ENCODE results near the gene ARHGAP45. TPM values are rescaled to one million over a fixed set of nuclear protein-coding genes. Genes with fewer than 3 reads are reported as not detected.
A peak's percentile ranks its signal among the peaks of the same experiment; 100 is the strongest.

ARHGAP45 gene
- total RNA-seq, 1 donor from 2014 or later, result 3.0 TPM

DNA sequence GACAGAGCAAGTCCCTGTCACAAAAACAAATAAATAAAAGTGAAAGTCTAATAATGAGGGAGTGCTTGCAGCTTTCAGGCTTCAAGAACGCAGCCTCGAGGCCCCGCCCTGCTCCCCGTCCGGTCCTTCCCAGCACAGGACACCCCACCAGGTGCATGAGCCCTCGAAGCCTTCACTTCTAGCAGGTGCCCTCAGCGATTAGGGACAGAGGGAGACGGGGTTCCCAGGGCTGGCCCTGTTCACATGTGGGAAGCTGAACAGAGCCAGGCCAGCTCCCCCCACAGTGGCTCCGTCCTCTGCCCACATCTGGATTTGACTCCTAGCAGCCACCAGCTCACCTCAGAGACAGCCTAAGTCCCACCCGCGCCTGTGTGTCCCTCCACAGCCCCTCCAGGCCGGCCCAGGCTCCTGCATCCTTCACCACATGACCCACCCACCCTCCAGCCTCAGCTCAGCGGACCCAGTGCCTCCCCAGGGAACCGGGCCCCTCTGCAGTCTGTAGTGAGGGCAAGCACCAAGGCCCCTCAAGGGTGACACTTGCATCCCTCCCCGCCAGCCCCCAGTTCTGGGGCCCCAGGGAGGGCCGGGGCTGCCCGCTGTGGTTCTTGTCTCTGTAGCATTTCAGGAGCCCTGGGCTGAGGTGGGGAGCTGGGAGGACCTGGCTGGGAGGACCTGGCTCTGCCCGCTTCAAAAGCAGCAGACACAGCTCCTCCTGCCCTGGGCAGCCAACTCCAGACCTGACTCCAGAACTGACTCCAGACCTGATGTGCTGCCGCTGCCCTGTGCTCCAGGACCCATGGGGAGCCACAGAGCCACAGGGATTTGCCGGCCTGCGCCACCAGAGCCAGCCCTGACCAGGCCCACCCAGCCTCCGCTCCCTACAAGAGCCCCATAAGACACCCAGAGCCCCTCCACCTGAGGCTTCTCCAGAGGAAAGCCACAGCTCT lies 64.1 kb downstream of the ARHGAP45 start:
- no peaks in the 10 kb centered on the region for H3K27me3 ChIP-seq (ENCODE audit: insufficient read depth, low read length)
- FAIRE-seq, result no peak
- H3K27ac Mint-ChIP-seq (ENCODE audit: unreplicated experiment), result no peak overlapping the region
- peak overlapping the region; percentile 98 for H3K4me2 ChIP-seq (ENCODE audit: low read length)
- DNase-seq (ENCODE audit: low read depth), result no peak
- peaks cover 26% of the 10 kb centered on the region for H3K4me1 ChIP-seq (ENCODE audit: insufficient read depth, low read length)
- peaks cover 48% of the 10 kb centered on the region for H4K20me1 ChIP-seq (ENCODE audit: insufficient read depth, low read length)
- H3K4me3 Mint-ChIP-seq (ENCODE audit: unreplicated experiment), result peak overlapping the region; percentile 73
- H2AFZ ChIP-seq (ENCODE audit: low read depth, low read length), result peak overlapping the region; percentile 26
- H3K27me3 Mint-ChIP-seq (ENCODE audit: low read depth, unreplicated experiment), result no peaks in the 10 kb centered on the region
- no peaks in the 10 kb centered on the region for H3K9me3 Mint-ChIP-seq (ENCODE audit: unreplicated experiment)
- no peaks in the 10 kb centered on the region for H3K9me3 ChIP-seq (ENCODE audit: insufficient read depth, low read depth, low read length)
- H3K4me1 Mint-ChIP-seq (ENCODE audit: low read depth, unreplicated experiment), result peaks cover 6% of the 10 kb centered on the region
- no peaks in the 10 kb centered on the region for H3K36me3 ChIP-seq (ENCODE audit: insufficient read depth, low read length)
- peaks cover 2% of the 10 kb centered on the region for H3K36me3 Mint-ChIP-seq (ENCODE audit: low read depth, unreplicated experiment)
- TF ChIP-seq EZH2 (IDR thresholded peaks at IDR 0.05; ENCODE audit: insufficient read depth, low read length), result no peak
- TF ChIP-seq, protein P1, sequence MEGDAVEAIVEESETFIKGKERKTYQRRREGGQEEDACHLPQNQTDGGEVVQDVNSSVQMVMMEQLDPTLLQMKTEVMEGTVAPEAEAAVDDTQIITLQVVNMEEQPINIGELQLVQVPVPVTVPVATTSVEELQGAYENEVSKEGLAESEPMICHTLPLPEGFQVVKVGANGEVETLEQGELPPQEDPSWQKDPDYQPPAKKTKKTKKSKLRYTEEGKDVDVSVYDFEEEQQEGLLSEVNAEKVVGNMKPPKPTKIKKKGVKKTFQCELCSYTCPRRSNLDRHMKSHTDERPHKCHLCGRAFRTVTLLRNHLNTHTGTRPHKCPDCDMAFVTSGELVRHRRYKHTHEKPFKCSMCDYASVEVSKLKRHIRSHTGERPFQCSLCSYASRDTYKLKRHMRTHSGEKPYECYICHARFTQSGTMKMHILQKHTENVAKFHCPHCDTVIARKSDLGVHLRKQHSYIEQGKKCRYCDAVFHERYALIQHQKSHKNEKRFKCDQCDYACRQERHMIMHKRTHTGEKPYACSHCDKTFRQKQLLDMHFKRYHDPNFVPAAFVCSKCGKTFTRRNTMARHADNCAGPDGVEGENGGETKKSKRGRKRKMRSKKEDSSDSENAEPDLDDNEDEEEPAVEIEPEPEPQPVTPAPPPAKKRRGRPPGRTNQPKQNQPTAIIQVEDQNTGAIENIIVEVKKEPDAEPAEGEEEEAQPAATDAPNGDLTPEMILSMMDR (IDR thresholded peaks at IDR 0.05; ENCODE audit: insufficient read depth, low read depth, low read length), result no peak
- H3K27ac ChIP-seq (ENCODE audit: low read depth, low read length), result peak overlapping the region; percentile 80
- H3K4me3 ChIP-seq (ENCODE audit: insufficient read depth, low read depth, low read length), result peak overlapping the region; percentile 77
- peak overlapping the region; percentile 94 for H3K9ac ChIP-seq (ENCODE audit: low read length)
- H3K79me2 ChIP-seq (ENCODE audit: insufficient read depth, low read length), result peaks cover 74% of the 10 kb centered on the region

DNA sequence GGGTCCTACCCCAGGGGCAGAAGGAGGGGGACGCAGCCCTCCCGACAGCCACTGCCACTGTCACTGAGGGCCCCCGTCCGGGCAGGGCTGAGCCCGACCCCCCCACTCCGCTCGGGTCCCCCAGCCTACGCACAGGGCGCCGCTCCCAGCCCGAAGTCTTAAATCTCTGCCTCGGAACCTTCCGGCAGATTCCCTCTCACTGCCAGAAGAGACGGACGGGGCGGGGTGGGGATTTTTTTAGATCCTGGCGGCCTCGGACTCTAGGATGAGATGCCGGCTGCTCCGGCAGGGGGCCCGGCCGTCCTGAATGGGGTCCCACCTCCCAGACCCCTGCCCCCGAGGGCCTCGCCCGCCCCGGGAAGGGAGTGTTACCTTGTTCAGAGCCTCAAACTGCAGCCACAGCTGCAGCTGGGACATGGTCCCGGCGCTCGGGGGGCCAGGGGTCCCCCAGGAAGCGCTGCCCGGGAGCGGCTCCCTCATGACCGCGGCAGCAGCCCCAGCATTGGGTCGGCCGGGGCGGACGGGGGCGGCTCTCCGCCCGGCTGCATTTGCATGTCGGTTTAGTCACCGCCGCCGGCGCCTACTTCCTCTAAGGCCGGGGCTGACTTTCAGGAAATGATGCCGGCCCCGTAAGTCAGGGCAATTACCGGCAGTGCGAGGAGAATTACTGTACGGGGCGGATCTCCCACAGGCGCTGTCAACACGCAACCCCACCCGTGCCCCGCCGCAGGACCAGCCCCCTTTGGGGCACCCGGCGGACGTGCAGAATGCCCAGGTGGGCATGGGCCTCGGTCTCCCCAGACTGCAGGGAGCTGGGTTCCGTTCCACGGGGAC lies 65.0 kb downstream of the ARHGAP45 start:
- Mint-ChIP-seq H3K27me3 (ENCODE audit: low read depth, unreplicated experiment) (no peaks in the 10 kb centered on the region), H3K27ac (ENCODE audit: unreplicated experiment) (no peak overlapping the region), H3K4me1 (ENCODE audit: low read depth, unreplicated experiment) (peaks cover 8% of the 10 kb centered on the region), H3K9me3 (ENCODE audit: unreplicated experiment) (no peaks in the 10 kb centered on the region), H3K4me3 (ENCODE audit: unreplicated experiment) (peak overlapping the region; percentile 77), H3K36me3 (ENCODE audit: low read depth, unreplicated experiment) (peaks cover 4% of the 10 kb centered on the region)
- Histone ChIP-seq H3K27ac (ENCODE audit: low read depth, low read length) (peak overlapping the region; percentile 80), H3K4me3 (ENCODE audit: insufficient read depth, low read depth, low read length) (peak overlapping the region; percentile 77), H4K20me1 (ENCODE audit: insufficient read depth, low read length) (peaks cover 55% of the 10 kb centered on the region), H3K36me3 (ENCODE audit: insufficient read depth, low read length) (no peaks in the 10 kb centered on the region), H3K9ac (ENCODE audit: low read length) (peak overlapping the region; percentile 94), H3K9me3 (ENCODE audit: insufficient read depth, low read depth, low read length) (no peaks in the 10 kb centered on the region), H3K4me2 (ENCODE audit: low read length) (peak overlapping the region; percentile 98), H3K4me1 (ENCODE audit: insufficient read depth, low read length) (peaks cover 19% of the 10 kb centered on the region), H3K79me2 (ENCODE audit: insufficient read depth, low read length) (peaks cover 68% of the 10 kb centered on the region), H3K27me3 (ENCODE audit: insufficient read depth, low read length) (no peaks in the 10 kb centered on the region), H2AFZ (ENCODE audit: low read depth, low read length) (peak overlapping the region; percentile 65)
- FAIRE-seq (no peak), DNase-seq (ENCODE audit: low read depth) (peak; percentile 87)
- TF ChIP-seq, protein P1 (IDR thresholded peaks at IDR 0.05; ENCODE audit: insufficient read depth, low read depth, low read length), result no peak
- no peak for TF ChIP-seq EZH2 (IDR thresholded peaks at IDR 0.05; ENCODE audit: insufficient read depth, low read length)

Measured in astrocyte (in vitro differentiated cells and primary cell).